Gastroesophageal sphincter (tissue), 3 donors: ENCODE data around the gene GOLGA6L10.
"Not testable (repeated sequence)": the region's sequence is repeated elsewhere in the genome, so short reads cannot be mapped to it uniquely, and the experiment has no call there.

Source experiments
- CTCF ChIP-seq, 4 experiments: fragments of 200-600 bp in 2 of 4; fragments of 450-650 bp in 2 of 4; sonication (generic) in 1 of 4; IDR thresholded peaks; one replicate each; pipeline ENCODE4 v1.5.1; 2017 to 2019; ENCODE audit warnings: antibody characterized with exemption in 4 of 4, mild to moderate bottlenecking in 2 of 4, moderate library complexity in 2 of 4
- EP300 ChIP-seq: sonication (generic); formaldehyde crosslinking; IDR thresholded peaks from one replicate; pipeline ENCODE4 v1.6.1; 2017; ENCODE audit warnings: antibody characterized with exemption, mild to moderate bottlenecking
- POLR2A ChIP-seq, 2 donors: fragments of 450-650 bp; IDR thresholded peaks; one replicate each; pipeline ENCODE4 v1.6.1; 2017; ENCODE audit warnings: antibody characterized with exemption in 2 of 2, mild to moderate bottlenecking in 2 of 2, moderate library complexity in 1 of 2
- POLR2AphosphoS5 ChIP-seq: sonication (generic); formaldehyde crosslinking; IDR thresholded peaks from one replicate; pipeline ENCODE4 v1.6.1; 2017; ENCODE audit warnings: antibody characterized with exemption

GRCh38 chr15:82336180-82336647 is 13.1 kb downstream of the GOLGA6L10 start:
- not testable (repeated sequence) for TF ChIP-seq CTCF (IDR thresholded peaks at IDR 0.05); POLR2AphosphoS5; POLR2A (IDR thresholded peaks at IDR 0.05); EP300
